HepG2 (cell line): Measurements from ENCODE around the gene G0S2. TPM values are rescaled to one million over a fixed set of nuclear protein-coding genes. Genes with fewer than 3 reads are reported as not detected.

Experiments used
- ATAC-seq: fragments of 200-7000 bp; cut with Tn5 transposase; 3 replicates; pipeline ENCODE4 v1.9.1; 2020; ENCODE audit warnings: mild to moderate bottlenecking, moderate library complexity
- BruUV-seq: library from RNA; stranded (reverse); fragments of 400-500 nt; replicated peaks from 2 replicates; lab custom pipeline; 2021; lab: Mats Ljungman, UMichigan
- CTCF ChIA-PET: fragments of 300-600 bp; formaldehyde crosslinking; extraction: SDS; loops from one replicate; lab custom pipeline; 2021; ENCODE audit warnings: low total read pairs, inconsistent platforms, low intra/inter-chr PET ratio; lab: Yijun Ruan, JAX
- POLR2A ChIA-PET: fragments of 350-600 bp; sonication (Branson Sonifier 250); formaldehyde crosslinking; loops from one replicate; lab custom pipeline; 2020; ENCODE audit warnings: antibody characterized with exemption, inconsistent platforms; lab: Yijun Ruan, JAX
- DNase-seq: peaks from one replicate; pipeline ENCODE4 v3.0.0-alpha.2; 2015; ENCODE audit warnings: low spot score
- FAIRE-seq: peaks from 3 replicates; lab custom pipeline; 2011; peaks lifted over from hg19 to GRCh38; lab: Jason Lieb, UNC
- H2AFZ ChIP-seq: one replicate; pipeline ENCODE4 v1.6.1; 2011; ENCODE audit warnings: low read length, inconsistent platforms
- H3K27ac ChIP-seq: fragments of 300-600 bp; 3 replicates; pipeline ENCODE4 v1.8.0; 2011; ENCODE audit warnings: mixed run types, mild to moderate bottlenecking, mixed read lengths, low read length, inconsistent platforms; ENCODE audit not compliant: insufficient read depth; ENCODE audit errors: extremely low read length
- H3K27me3 ChIP-seq, 2 experiments: fragments of 200-600 bp in 1 of 2; 2 replicates in 1 of 2; 3 replicates in 1 of 2; pipeline versions ENCODE4 v1.6.0 to v1.8.0; 2011; ENCODE audit warnings: low read length in 2 of 2, mild to moderate bottlenecking in 2 of 2, moderate library complexity in 2 of 2, inconsistent platforms in 1 of 2; ENCODE audit not compliant: insufficient read depth in 2 of 2, control insufficient read depth in 1 of 2
- H3K36me3 ChIP-seq, 2 experiments: fragments of 200-600 bp in 1 of 2; replicated peaks in 1 of 2; 2 replicates in 1 of 2; 3 replicates in 1 of 2; pipeline versions ENCODE4 v1.5.1 to v1.8.0; 2011; ENCODE audit warnings: low read length in 2 of 2, inconsistent platforms in 1 of 2; ENCODE audit not compliant: insufficient read depth in 2 of 2, control insufficient read depth in 1 of 2
- H3K4me1 ChIP-seq: 2 replicates; pipeline ENCODE4 v1.5.1; 2012; ENCODE audit warnings: low read length, inconsistent platforms; ENCODE audit not compliant: insufficient read depth
- H3K4me2 ChIP-seq: 2 replicates; pipeline ENCODE4 v1.6.0; 2011; ENCODE audit warnings: low read depth, low read length, inconsistent platforms
- H3K4me3 ChIP-seq, 3 experiments: fragments of 200-600 bp in 1 of 3; sonication (generic), shearing (Covaris generic) in 1 of 3; replicated peaks in 1 of 3; 2 replicates each; pipeline ENCODE4 v1.5.1; 2011 to 2016; ENCODE audit warnings: low read length in 3 of 3, inconsistent platforms in 2 of 3, low read depth in 2 of 3, mild to moderate bottlenecking in 2 of 3, control low read depth in 1 of 3, mixed read lengths in 1 of 3; ENCODE audit not compliant: insufficient read depth in 1 of 3
- H3K79me2 ChIP-seq: one replicate; pipeline ENCODE4 v1.6.1; 2011; ENCODE audit warnings: low read length, inconsistent platforms; ENCODE audit not compliant: insufficient read depth
- H3K9ac ChIP-seq: 2 replicates; pipeline ENCODE4 v1.6.0; 2011; ENCODE audit warnings: mild to moderate bottlenecking, low read depth, low read length, inconsistent platforms; ENCODE audit not compliant: insufficient read depth
- H3K9me3 ChIP-seq: 2 replicates; pipeline ENCODE4 v1.5.1; 2012; ENCODE audit warnings: mild to moderate bottlenecking, low read length
- H4K20me1 ChIP-seq: 2 replicates; pipeline ENCODE4 v1.6.0; 2011; ENCODE audit warnings: inconsistent platforms, mild to moderate bottlenecking, low read length, moderate library complexity; ENCODE audit not compliant: insufficient read depth
- CC2D1A ChIP-seq: sonication (generic); formaldehyde crosslinking; IDR thresholded peaks from 2 replicates; pipeline ENCODE4 v1.8.1; 2023; ENCODE audit warnings: mild to moderate bottlenecking, missing genetic modification reagents
- PRMT3 ChIP-seq: sonication (generic); formaldehyde crosslinking; IDR thresholded peaks from 2 replicates; pipeline ENCODE4 v1.8.1; 2022; ENCODE audit warnings: low read depth, mild to moderate bottlenecking, moderate library complexity, missing genetic modification reagents, borderline replicate concordance
- RBM39 ChIP-seq: fragments of 200-400 bp; formaldehyde crosslinking; IDR thresholded peaks from one replicate; pipeline ENCODE4 v1.6.1; 2018; ENCODE audit warnings: antibody characterized with exemption, mild to moderate bottlenecking, low read depth, low read length; ENCODE audit not compliant: poor library complexity, severe bottlenecking
- TBL1XR1 ChIP-seq: fragments of 150-350 bp; IDR thresholded peaks from 2 replicates; pipeline ENCODE4 v1.6.1; 2014; ENCODE audit warnings: borderline replicate concordance, low read length; ENCODE audit not compliant: partially characterized antibody
- ZBTB25 ChIP-seq: IDR thresholded peaks from 2 replicates; pipeline ENCODE4 v1.6.1; 2018; ENCODE audit warnings: missing genetic modification reagents
- ZBTB44 ChIP-seq: sonication (generic); formaldehyde crosslinking; IDR thresholded peaks from 2 replicates; pipeline ENCODE4 v1.4.0; 2020; ENCODE audit warnings: missing genetic modification reagents
- ZNF230 ChIP-seq: sonication (generic); formaldehyde crosslinking; IDR thresholded peaks from 2 replicates; pipeline ENCODE4 v1.4.0; 2020; ENCODE audit warnings: mild to moderate bottlenecking, missing genetic modification reagents
- ZNF382 ChIP-seq: sonication (generic); formaldehyde crosslinking; IDR thresholded peaks from 2 replicates; pipeline ENCODE4 v1.5.0; 2020; ENCODE audit warnings: missing genetic modification reagents, mild to moderate bottlenecking, borderline replicate concordance
- ZNF83 ChIP-seq: sonication (generic); formaldehyde crosslinking; IDR thresholded peaks from 2 replicates; pipeline ENCODE4 v1.4.0; 2020; ENCODE audit warnings: missing genetic modification reagents, mild to moderate bottlenecking, borderline replicate concordance
- WGBS: methylation state at CpG from one replicate; pipeline ENCODE4 v1.1.6; 2017; ENCODE audit warnings: low lambda C conversion rate; 5-methylcytosine and 5-hydroxymethylcytosine counted together
- in situ Hi-C: cut with HindIII; loops from 2 replicates; pipeline ENCODE4 v1.10.0; 2017; ENCODE audit warnings: low pct_unique_long_range_greater_than_20kb; ENCODE audit not compliant: extremely low pct_ligation_motif_present
- intact Hi-C: fragments of 100-400 bp; cut with micrococcal nuclease; formaldehyde crosslinking; loops from one replicate; pipeline ENCODE4 v1.10.0; 2022; ENCODE audit not compliant: unreplicated experiment
- polyA plus RNA-seq, 8 experiments: library from polyadenylated mRNA; depleted of rRNA in 3 of 8; stranded (reverse) in 7 of 8; unstranded in 1 of 8; fragments of >200 nt; fragmentation: Illumina TruSeq in 4 of 8; extraction: Trizol in 4 of 8; gene quantifications; 2 replicates each; pipeline versions ENCODE4 v1.2.1 to v1.2.3, GENCODE V29; 2011 to 2016; ENCODE audit warnings: low read depth in 4 of 8, missing spikeins in 1 of 8, mixed read lengths in 1 of 8; ENCODE audit not compliant: insufficient read depth in 1 of 8
- total RNA-seq, 5 experiments: library from RNA; depleted of rRNA; stranded (reverse); fragments of >200 nt; fragmentation: Illumina TruSeq; extraction: Trizol; gene quantifications; 2 replicates each; pipeline ENCODE4 v1.2.3, GENCODE V29; 2016; ENCODE audit warnings: low read depth in 1 of 5
- TF ChIP-seq, protein P1 (sequence below): sonication (generic); formaldehyde crosslinking; IDR thresholded peaks from 2 replicates; pipeline ENCODE4 v1.4.0; 2020; ENCODE audit warnings: missing genetic modification reagents, borderline replicate concordance

G0S2 gene
- total and polyA plus RNA-seq, 2 of the 13 experiments (the other 11 are each of a cell fraction or from before 2014, with no cell fraction given) = not detected

DNA sequence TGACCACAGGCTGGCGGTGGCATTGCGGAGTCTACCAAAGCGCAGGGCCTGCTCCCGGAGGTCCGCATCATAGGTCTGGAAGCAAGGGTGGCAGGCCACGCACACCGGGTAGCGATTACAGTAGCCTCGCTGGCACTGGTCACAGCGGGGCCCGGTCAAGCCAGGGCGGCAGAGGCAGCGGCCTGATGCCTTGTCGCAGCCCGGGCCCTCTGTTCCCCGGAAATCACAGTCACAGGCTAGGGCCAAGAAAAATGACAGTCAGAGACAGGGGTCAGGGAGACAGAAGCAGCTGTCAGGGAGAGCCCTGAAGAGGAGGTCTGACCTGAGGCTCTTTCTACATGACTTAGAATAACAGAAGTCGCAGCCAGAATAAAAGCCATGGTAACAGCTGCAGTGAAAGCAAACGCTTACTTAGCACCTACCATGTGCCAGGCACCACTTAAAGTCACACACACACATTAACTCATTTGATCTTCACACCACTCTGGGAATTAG is 49.4 kb upstream of the G0S2 start:
- Histone ChIP-seq H3K9ac (no peak overlapping the region), H3K36me3 (no peaks in the 10 kb centered on the region), H3K4me1 (peaks cover 9% of the 10 kb centered on the region), H4K20me1 (no peaks in the 10 kb centered on the region), H3K27me3 (no peaks in the 10 kb centered on the region; a peak in 1 of 5 replicates), H3K79me2 (no peaks in the 10 kb centered on the region), H3K4me2 (no peak overlapping the region), H3K4me3 (no peak overlapping the region), H3K9me3 (no peaks in the 10 kb centered on the region), H2AFZ (no peak overlapping the region), H3K27ac (no peak overlapping the region)
- no peak for ATAC-seq
- no peak for FAIRE-seq
- 67% methylated on average over 11 of the region's 18 CpGs for WGBS
- BruUV-seq = no TSS peak
- in situ Hi-C loops = no loop called here
- intact Hi-C loops = loop anchor here (2.0 kb wide), 1 partner anchor 57 kb away; no protein-coding TSS in a partner anchor
- ChIA-PET CTCF (no interaction called here), POLR2A (no interaction called here)
- TF ChIP-seq, protein P1, sequence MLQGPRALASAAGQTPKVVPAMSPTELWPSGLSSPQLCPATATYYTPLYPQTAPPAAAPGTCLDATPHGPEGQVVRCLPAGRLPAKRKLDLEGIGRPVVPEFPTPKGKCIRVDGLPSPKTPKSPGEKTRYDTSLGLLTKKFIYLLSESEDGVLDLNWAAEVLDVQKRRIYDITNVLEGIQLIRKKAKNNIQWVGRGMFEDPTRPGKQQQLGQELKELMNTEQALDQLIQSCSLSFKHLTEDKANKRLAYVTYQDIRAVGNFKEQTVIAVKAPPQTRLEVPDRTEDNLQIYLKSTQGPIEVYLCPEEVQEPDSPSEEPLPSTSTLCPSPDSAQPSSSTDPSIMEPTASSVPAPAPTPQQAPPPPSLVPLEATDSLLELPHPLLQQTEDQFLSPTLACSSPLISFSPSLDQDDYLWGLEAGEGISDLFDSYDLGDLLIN (CRISPR knock-in tag) = no peak
- TF ChIP-seq ZNF382 (CRISPR knock-in tag) = no peak
- TF ChIP-seq RBM39 = no peak
- no peak for TF ChIP-seq ZNF230
- no peak for TF ChIP-seq PRMT3 (CRISPR knock-in tag)
- TF ChIP-seq ZNF83 (CRISPR knock-in tag) = no peak
- TF ChIP-seq ZBTB25 (CRISPR knock-in tag) = no peak
- no peak for TF ChIP-seq ZBTB44
- no peak for TF ChIP-seq CC2D1A (CRISPR knock-in tag)
- no peak for TF ChIP-seq TBL1XR1
- DNase-seq = no peak
